H7 (cell line): ENCODE measurements around the gene NHEJ1. TPM values are rescaled to one million over a fixed set of nuclear protein-coding genes. Genes with fewer than 3 reads are reported as not detected.

Experiments used
- DNase-seq: peaks from one replicate; pipeline ENCODE4 v3.0.0; 2012
- H3K27me3 ChIP-seq: 2 replicates; pipeline ENCODE4 v1.6.0; 2011; ENCODE audit warnings: mild to moderate bottlenecking, low read length; ENCODE audit not compliant: control insufficient read depth, insufficient read depth
- H3K36me3 ChIP-seq: replicated peaks from 2 replicates; pipeline ENCODE4 v1.5.1; 2011; ENCODE audit warnings: low read length; ENCODE audit not compliant: control insufficient read depth, insufficient read depth
- H3K4me3 ChIP-seq: 2 replicates; pipeline ENCODE4 v1.5.1; 2011; ENCODE audit warnings: low read depth, mild to moderate bottlenecking, control low read depth, low read length, moderate library complexity; ENCODE audit not compliant: insufficient read depth
- total RNA-seq: library from RNA; depleted of rRNA; stranded (reverse); fragments of >200 nt; shearing (Covaris generic); gene quantifications from 2 replicates; pipeline ENCODE4 v1.2.3, GENCODE V29; 2014

Gene NHEJ1
- total RNA-seq, 1 experiment from 2014 or later, result 22.0 TPM

GRCh38 chr2:219082332-219082958 is 78.2 kb downstream of the NHEJ1 start:
- Histone ChIP-seq H3K36me3 (no peaks in the 10 kb centered on the region), H3K4me3 (no peak overlapping the region), H3K27me3 (no peaks in the 10 kb centered on the region)
- DNase-seq, result no peak

GRCh38 chr2:219081701-219082331 is 78.8 kb downstream of the NHEJ1 start:
- no peak for DNase-seq
- Histone ChIP-seq H3K4me3 (no peak overlapping the region), H3K36me3 (no peaks in the 10 kb centered on the region; the same call in 1 of the 2 replicates), H3K27me3 (no peaks in the 10 kb centered on the region)

GRCh38 chr2:219081096-219081495 is 79.5 kb downstream of the NHEJ1 start:
- no peak for DNase-seq
- no peaks in the 10 kb centered on the region for H3K27me3 ChIP-seq

GRCh38 chr2:219079417-219079816 is 81.2 kb downstream of the NHEJ1 start:
- no peaks in the 10 kb centered on the region for H3K27me3 ChIP-seq
- peaks cover 4% of the 10 kb centered on the region for H3K36me3 ChIP-seq
- no peak for DNase-seq
- no peak overlapping the region for H3K4me3 ChIP-seq

More at GRCh38 chr2:219081096-219081495, 79.5 kb downstream of the NHEJ1 start:
- Histone ChIP-seq H3K36me3 (no peaks in the 10 kb centered on the region; the same call in 1 of the 2 replicates), H3K4me3 (no peak overlapping the region)

- Histone ChIP-seq H3K4me3 (no peak overlapping the region), H3K27me3 (no peaks in the 10 kb centered on the region), H3K36me3 (peaks cover 4% of the 10 kb centered on the region)
- DNase-seq, result no peak
These were observed 81.7 kb downstream of the NHEJ1 start for GRCh38 chr2:219078951-219079350.

- peaks cover 4% of the 10 kb centered on the region for H3K36me3 ChIP-seq
- no peaks in the 10 kb centered on the region for H3K27me3 ChIP-seq
- DNase-seq, result no peak
These were observed 82.5 kb downstream of the NHEJ1 start for GRCh38 chr2:219078126-219078525.

GRCh38 chr2:219076253-219076652 is 84.4 kb downstream of the NHEJ1 start:
- H3K4me3 ChIP-seq, result no peak overlapping the region
- no peak for DNase-seq
- peaks cover 4% of the 10 kb centered on the region for H3K36me3 ChIP-seq
- no peaks in the 10 kb centered on the region for H3K27me3 ChIP-seq

More at GRCh38 chr2:219078126-219078525, 82.5 kb downstream of the NHEJ1 start:
- no peak overlapping the region for H3K4me3 ChIP-seq

GRCh38 chr2:219073413-219074129 is 87.0 kb downstream of the NHEJ1 start:
- DNase-seq, result peak; percentile 86
- Histone ChIP-seq H3K4me3 (no peak overlapping the region), H3K27me3 (no peaks in the 10 kb centered on the region), H3K36me3 (peaks cover 4% of the 10 kb centered on the region)

GRCh38 chr2:219072741-219073250 is 87.8 kb downstream of the NHEJ1 start:
- Histone ChIP-seq H3K4me3 (no peak overlapping the region), H3K36me3 (peaks cover 4% of the 10 kb centered on the region), H3K27me3 (no peaks in the 10 kb centered on the region)
- no peak for DNase-seq

- Histone ChIP-seq H3K27me3 (no peaks in the 10 kb centered on the region), H3K4me3 (no peak overlapping the region), H3K36me3 (peaks cover 4% of the 10 kb centered on the region)
- no peak for DNase-seq
These were observed 89.3 kb downstream of the NHEJ1 start for GRCh38 chr2:219071131-219071816.

- Histone ChIP-seq H3K4me3 (no peak overlapping the region), H3K36me3 (no peaks in the 10 kb centered on the region), H3K27me3 (peaks cover 32% of the 10 kb centered on the region)
- no peak for DNase-seq
These were observed 95.1 kb downstream of the NHEJ1 start for GRCh38 chr2:219065484-219065883.

- H3K4me3 ChIP-seq, result no peak overlapping the region
- peaks cover 66% of the 10 kb centered on the region for H3K27me3 ChIP-seq
- H3K36me3 ChIP-seq, result no peaks in the 10 kb centered on the region
- DNase-seq, result no peak
These were observed 98.5 kb downstream of the NHEJ1 start for GRCh38 chr2:219062081-219062480.

GRCh38 chr2:219060821-219061791 is 99.5 kb downstream of the NHEJ1 start, which contains the start of gene IHH:
TSS of gene IHH (minus strand) at chr2:219060921. CDS start at chr2:219060467, 454 bp downstream.
- peak; percentile 89 for DNase-seq
- Histone ChIP-seq H3K36me3 (no peaks in the 10 kb centered on the region), H3K27me3 (peaks cover 73% of the 10 kb centered on the region), H3K4me3 (peak within 1 kb of the TSS; percentile 33)
